GM19351 (cell line): ENCODE measurements around the gene BAZ1B.
A peak's percentile ranks its signal among the peaks of the same experiment; 100 is the strongest.

Experiments
- ATAC-seq: cut with Tn5 transposase; IDR thresholded peaks from one replicate; pipeline ENCODE4 v1.9.1; 2021; ENCODE audit warnings: mild to moderate bottlenecking, moderate library complexity; ENCODE audit not compliant: unreplicated experiment

BAZ1B gene

GRCh38 chr7:73449422-73449821, 72.7 kb downstream of the BAZ1B start:
- ATAC-seq: no peak

GRCh38 chr7:73448609-73449008, 73.5 kb downstream of the BAZ1B start:
- ATAC-seq: no peak

- no peak for ATAC-seq
These were observed 74.9 kb downstream of the BAZ1B start for GRCh38 chr7:73447121-73447733.

- ATAC-seq: no peak
These were observed 75.4 kb downstream of the BAZ1B start for GRCh38 chr7:73446682-73447081.

GRCh38 chr7:73443548-73444255, 78.4 kb downstream of the BAZ1B start:
- no peak for ATAC-seq

GRCh38 chr7:73442903-73443500, 79.1 kb downstream of the BAZ1B start:
- no peak for ATAC-seq

GRCh38 chr7:73442222-73442902, 79.7 kb downstream of the BAZ1B start:
- no peak for ATAC-seq

- no peak for ATAC-seq
These were observed 82.7 kb downstream of the BAZ1B start for GRCh38 chr7:73439410-73439704.

- ATAC-seq: no peak
These were observed 83.3 kb downstream of the BAZ1B start for GRCh38 chr7:73438547-73439409.

- ATAC-seq: no peak
These were observed 84.3 kb downstream of the BAZ1B start for GRCh38 chr7:73437621-73438416.

- ATAC-seq: no peak
These were observed 85.0 kb downstream of the BAZ1B start for GRCh38 chr7:73437091-73437490.

GRCh38 chr7:73436031-73436929, 85.8 kb downstream of the BAZ1B start:
- ATAC-seq: no peak

GRCh38 chr7:73435471-73436009, 86.6 kb downstream of the BAZ1B start:
- ATAC-seq: no peak

- ATAC-seq: no peak
These were observed 87.4 kb downstream of the BAZ1B start for GRCh38 chr7:73434701-73435069.

GRCh38 chr7:73433924-73434700, 88.0 kb downstream of the BAZ1B start:
- peak; percentile 39 for ATAC-seq

- ATAC-seq: no peak
These were observed 89.4 kb downstream of the BAZ1B start for GRCh38 chr7:73432676-73433075.

GRCh38 chr7:73431041-73431835, 90.9 kb downstream of the BAZ1B start:
- ATAC-seq: no peak
